H9 (cell line): ENCODE results near the gene KIAA0753. TPM values are rescaled to one million over a fixed set of nuclear protein-coding genes. Genes with fewer than 3 reads are reported as not detected.

Source experiments
- DNase-seq: peaks from one replicate; pipeline ENCODE4 v3.0.0-alpha.2; 2017
- H2AFZ ChIP-seq: one replicate; pipeline ENCODE4 v1.6.1; 2013; ENCODE audit warnings: mild to moderate bottlenecking, low read length, control low read depth, moderate library complexity
- H2AK5ac ChIP-seq: 2 replicates; pipeline ENCODE4 v1.6.1; 2013; ENCODE audit warnings: low read length, control low read depth, mixed read lengths; ENCODE audit not compliant: insufficient read length
- H2BK120ac ChIP-seq: one replicate; pipeline ENCODE4 v1.6.1; 2013; ENCODE audit warnings: low read depth, mild to moderate bottlenecking, low read length, control low read depth, inconsistent platforms; ENCODE audit not compliant: poor library complexity, severe bottlenecking
- H2BK12ac ChIP-seq: 2 replicates; pipeline ENCODE4 v1.6.1; 2013; ENCODE audit warnings: low read length, control low read depth, mixed read lengths, low read depth; ENCODE audit not compliant: insufficient read length
- H2BK15ac ChIP-seq: 2 replicates; pipeline ENCODE4 v1.6.1; 2013; ENCODE audit warnings: low read depth, low read length, control low read depth
- H2BK20ac ChIP-seq: one replicate; pipeline ENCODE4 v1.6.1; 2013; ENCODE audit warnings: low read depth, mild to moderate bottlenecking, low read length, control low read depth, inconsistent platforms; ENCODE audit not compliant: poor library complexity, severe bottlenecking
- H2BK5ac ChIP-seq: 2 replicates; pipeline ENCODE4 v1.6.1; 2013; ENCODE audit warnings: low read length, control low read depth, mixed read lengths; ENCODE audit not compliant: insufficient read length
- H3K14ac ChIP-seq: 2 replicates; pipeline ENCODE4 v1.6.1; 2013; ENCODE audit warnings: low read length, control low read depth; ENCODE audit not compliant: insufficient read depth
- H3K18ac ChIP-seq: 2 replicates; pipeline ENCODE4 v1.6.1; 2013; ENCODE audit warnings: low read depth, mild to moderate bottlenecking, mixed read lengths, low read length, control low read depth; ENCODE audit not compliant: insufficient read length
- H3K23ac ChIP-seq: 2 replicates; pipeline ENCODE4 v1.6.1; 2013; ENCODE audit warnings: low read length, control low read depth, mixed read lengths, low read depth; ENCODE audit not compliant: insufficient read length
- H3K23me2 ChIP-seq: 2 replicates; pipeline ENCODE4 v1.6.1; 2013; ENCODE audit warnings: low read depth, mild to moderate bottlenecking, mixed read lengths, low read length, control low read depth; ENCODE audit not compliant: insufficient read length, poor library complexity, severe bottlenecking
- H3K27ac ChIP-seq: 2 replicates; pipeline ENCODE4 v1.5.1; 2013; ENCODE audit warnings: low read length, control low read depth, mixed read lengths, low read depth; ENCODE audit not compliant: insufficient read length
- H3K27me3 ChIP-seq: 2 replicates; pipeline ENCODE4 v1.6.1; 2013; ENCODE audit warnings: low read length, control low read depth, inconsistent platforms; ENCODE audit not compliant: insufficient read depth
- H3K4ac ChIP-seq: 2 replicates; pipeline ENCODE4 v1.6.1; 2013; ENCODE audit warnings: low read depth, mild to moderate bottlenecking, control low read depth, inconsistent platforms, low read length, moderate library complexity
- H3K4me1 ChIP-seq: 2 replicates; pipeline ENCODE4 v1.6.1; 2013; ENCODE audit warnings: low read length, control low read depth, inconsistent platforms; ENCODE audit not compliant: insufficient read depth
- H3K4me2 ChIP-seq: 2 replicates; pipeline ENCODE4 v1.6.1; 2013; ENCODE audit warnings: low read length, control low read depth, mixed read lengths; ENCODE audit not compliant: insufficient read length, insufficient read depth
- H3K56ac ChIP-seq: 2 replicates; pipeline ENCODE4 v1.6.1; 2013; ENCODE audit warnings: low read depth, mild to moderate bottlenecking, mixed read lengths, low read length, control low read depth; ENCODE audit not compliant: insufficient read length
- H3K79me1 ChIP-seq: 2 replicates; pipeline ENCODE4 v1.6.1; 2013; ENCODE audit warnings: low read depth, mild to moderate bottlenecking, moderate library complexity, low read length, control low read depth, inconsistent platforms; ENCODE audit not compliant: insufficient read depth, poor library complexity, severe bottlenecking
- H3K79me2 ChIP-seq: 2 replicates; pipeline ENCODE4 v1.6.1; 2013; ENCODE audit warnings: low read length, control low read depth, inconsistent platforms; ENCODE audit not compliant: insufficient read depth
- H3K9ac ChIP-seq: 2 replicates; pipeline ENCODE4 v1.6.1; 2013; ENCODE audit warnings: low read length, control low read depth, mixed read lengths; ENCODE audit not compliant: insufficient read length; ENCODE audit errors: extremely low read depth
- H3K9me3 ChIP-seq: one replicate; pipeline ENCODE4 v1.6.1; 2013; ENCODE audit warnings: low read depth, low read length, inconsistent platforms; ENCODE audit not compliant: control insufficient read depth
- H3T11ph ChIP-seq: one replicate; pipeline ENCODE4 v1.6.1; 2013; ENCODE audit warnings: mild to moderate bottlenecking, low read length, control low read depth, inconsistent platforms
- H4K20me1 ChIP-seq: one replicate; pipeline ENCODE4 v1.6.1; 2013; ENCODE audit not compliant: control insufficient read depth, insufficient read length, insufficient read depth
- H4K5ac ChIP-seq: 2 replicates; pipeline ENCODE4 v1.6.1; 2013; ENCODE audit warnings: low read depth, mild to moderate bottlenecking, mixed read lengths, low read length, control low read depth; ENCODE audit not compliant: insufficient read length
- H4K8ac ChIP-seq: replicated peaks from 2 replicates; pipeline ENCODE4 v1.6.1; 2013; ENCODE audit warnings: low read length, control low read depth, mixed read lengths, low read depth; ENCODE audit not compliant: insufficient read length
- H4K91ac ChIP-seq: 2 replicates; pipeline ENCODE4 v1.6.1; 2013; ENCODE audit warnings: low read depth, mild to moderate bottlenecking, moderate library complexity, mixed read lengths, low read length, control low read depth; ENCODE audit not compliant: insufficient read length
- H3K27ac Mint-ChIP-seq, 3 experiments: 2 replicates in 2 of 3; 3 replicates in 1 of 3; pipeline ENCODE4 v1.8.0; 2020 to 2021; ENCODE audit warnings: mixed read lengths in 3 of 3, mild to moderate bottlenecking in 1 of 3, moderate library complexity in 1 of 3
- H3K27me3 Mint-ChIP-seq: 2 replicates; pipeline ENCODE4 v1.8.0; 2021; ENCODE audit warnings: low read depth, mild to moderate bottlenecking, moderate library complexity, mixed read lengths
- H3K36me3 Mint-ChIP-seq, 3 experiments: 2 replicates in 2 of 3; 3 replicates in 1 of 3; pipeline ENCODE4 v1.8.0; 2020 to 2021; ENCODE audit warnings: low read depth in 3 of 3, mixed read lengths in 3 of 3; ENCODE audit not compliant: insufficient read depth in 1 of 3
- H3K4me1 Mint-ChIP-seq, 2 experiments: 2 replicates each; pipeline ENCODE4 v1.8.0; 2020; ENCODE audit warnings: mixed read lengths in 2 of 2
- H3K4me3 Mint-ChIP-seq, 2 experiments: 2 replicates in 1 of 2; 3 replicates in 1 of 2; pipeline ENCODE4 v1.8.0; 2020 to 2021; ENCODE audit warnings: mild to moderate bottlenecking in 2 of 2, mixed read lengths in 2 of 2, moderate library complexity in 1 of 2
- H3K9me3 Mint-ChIP-seq, 2 experiments: 2 replicates in 1 of 2; 3 replicates in 1 of 2; pipeline ENCODE4 v1.8.0; 2020; ENCODE audit warnings: mild to moderate bottlenecking in 2 of 2, mixed read lengths in 2 of 2, moderate library complexity in 1 of 2
- WGBS: extraction: QIAGEN DNeasy Blood & Tissue Kit; methylation state at CpG from one replicate; pipeline ENCODE4 v1.1.7; 2013; ENCODE audit warnings: missing lambda C conversion rate, low lambda C conversion rate, mixed read lengths; ENCODE audit not compliant: insufficient read length; ENCODE audit errors: extremely low coverage; 5-methylcytosine and 5-hydroxymethylcytosine counted together
- total RNA-seq: library from RNA; stranded (reverse); gene quantifications from 2 replicates; pipeline ENCODE4 v1.2.1, GENCODE V29; 2021
- TF ChIP-seq, protein P1 (sequence below): fragments of 200-600 bp; sonication (generic); conservative IDR thresholded peaks from 3 replicates; pipeline ENCODE4 v1.8.0; 2021; ENCODE audit warnings: antibody characterized with exemption, mild to moderate bottlenecking

Gene KIAA0753
- total RNA-seq, 1 experiment from 2014 or later = 37.2 TPM

DNA sequence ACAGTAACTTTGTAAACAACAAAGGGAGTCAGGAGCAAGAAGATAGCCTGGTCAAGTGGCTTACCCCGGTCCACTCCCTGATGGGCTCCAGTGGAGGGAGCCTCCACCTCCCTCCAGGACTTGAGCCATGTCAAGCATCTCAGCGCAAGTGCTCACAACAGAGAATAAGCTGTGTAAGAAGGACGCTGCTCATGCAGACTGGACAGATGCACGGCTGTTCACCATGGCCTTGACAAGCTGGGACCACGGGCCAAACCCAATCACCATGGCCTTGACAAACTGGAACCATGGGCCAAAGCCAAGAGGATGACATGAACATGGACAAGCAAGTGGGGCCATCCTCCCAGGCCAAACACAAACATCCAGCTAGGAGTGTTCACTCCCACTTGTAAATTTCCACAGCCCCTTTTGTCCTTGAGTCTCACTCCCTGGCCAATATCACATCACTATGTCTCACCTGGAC is 80.7 kb downstream of the KIAA0753 start:
- Histone ChIP-seq H2BK5ac (no peak overlapping the region), H2BK120ac (no peak overlapping the region), H3K79me2 (no peaks in the 10 kb centered on the region), H3K79me1 (no peaks in the 10 kb centered on the region), H3K18ac (no peak overlapping the region), H3K4me1 (no peaks in the 10 kb centered on the region), H3K9me3 (no peaks in the 10 kb centered on the region), H3K23me2 (peaks cover 8% of the 10 kb centered on the region), H4K91ac (no peak overlapping the region), H3K56ac (no peak overlapping the region), H3K27ac (no peak overlapping the region), H3K9ac (no peak overlapping the region), H3K14ac (no peak overlapping the region), H3K27me3 (peaks cover 20% of the 10 kb centered on the region), H4K5ac (no peak overlapping the region), H2AK5ac (no peak overlapping the region), H2BK15ac (no peak overlapping the region), H4K8ac (no peak overlapping the region), H4K20me1 (no peaks in the 10 kb centered on the region), H3K4ac (no peak overlapping the region), H3K4me2 (no peak overlapping the region), H3T11ph (no peak overlapping the region), H2AFZ (no peak overlapping the region), H2BK20ac (no peak overlapping the region), H3K23ac (no peak overlapping the region), H2BK12ac (no peak overlapping the region)
- peaks cover 11 to 21% of the 10 kb centered on the region in 2 experiments for H3K4me1 Mint-ChIP-seq
- TF ChIP-seq, protein P1, sequence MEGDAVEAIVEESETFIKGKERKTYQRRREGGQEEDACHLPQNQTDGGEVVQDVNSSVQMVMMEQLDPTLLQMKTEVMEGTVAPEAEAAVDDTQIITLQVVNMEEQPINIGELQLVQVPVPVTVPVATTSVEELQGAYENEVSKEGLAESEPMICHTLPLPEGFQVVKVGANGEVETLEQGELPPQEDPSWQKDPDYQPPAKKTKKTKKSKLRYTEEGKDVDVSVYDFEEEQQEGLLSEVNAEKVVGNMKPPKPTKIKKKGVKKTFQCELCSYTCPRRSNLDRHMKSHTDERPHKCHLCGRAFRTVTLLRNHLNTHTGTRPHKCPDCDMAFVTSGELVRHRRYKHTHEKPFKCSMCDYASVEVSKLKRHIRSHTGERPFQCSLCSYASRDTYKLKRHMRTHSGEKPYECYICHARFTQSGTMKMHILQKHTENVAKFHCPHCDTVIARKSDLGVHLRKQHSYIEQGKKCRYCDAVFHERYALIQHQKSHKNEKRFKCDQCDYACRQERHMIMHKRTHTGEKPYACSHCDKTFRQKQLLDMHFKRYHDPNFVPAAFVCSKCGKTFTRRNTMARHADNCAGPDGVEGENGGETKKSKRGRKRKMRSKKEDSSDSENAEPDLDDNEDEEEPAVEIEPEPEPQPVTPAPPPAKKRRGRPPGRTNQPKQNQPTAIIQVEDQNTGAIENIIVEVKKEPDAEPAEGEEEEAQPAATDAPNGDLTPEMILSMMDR = no peak
- H3K27ac Mint-ChIP-seq = no peak overlapping the region
- H3K27me3 Mint-ChIP-seq = peaks cover 54% of the 10 kb centered on the region
- no peaks in the 10 kb centered on the region; a peak in 2 of 5 replicates for H3K9me3 Mint-ChIP-seq
- no CpG with 5 or more reads among the region's 5 CpGs for WGBS
- H3K36me3 Mint-ChIP-seq = no peaks in the 10 kb centered on the region; a peak in 1 of 7 replicates
- no peak for DNase-seq
- H3K4me3 Mint-ChIP-seq = no peak overlapping the region
